Esophagus muscularis mucosa (tissue), 4 donors: ENCODE results near the gene SLC4A4. TPM values are rescaled to one million over a fixed set of nuclear protein-coding genes. Genes with fewer than 3 reads are reported as not detected.

Source experiments
- DNase-seq: peaks from one replicate; pipeline ENCODE4 v3.0.0-alpha.2; 2017; ENCODE audit errors: extremely low spot score
- H3K27ac ChIP-seq, 4 donors: fragments of 200-600 bp; sonication (generic); replicated peaks in 1 of 4; 1 replicate in 3 of 4; 2 replicates in 1 of 4; pipeline ENCODE4 v1.5.1; 2016 to 2019; ENCODE audit warnings: mild to moderate bottlenecking in 1 of 4
- H3K27me3 ChIP-seq, 4 donors: fragments of 200-600 bp; sonication (generic); one replicate each; pipeline versions ENCODE4 v1.5.1 to v1.6.0; 2016 to 2019
- H3K36me3 ChIP-seq, 4 donors: fragments of 200-600 bp; sonication (generic); one replicate each; pipeline ENCODE4 v1.5.1; 2016 to 2019
- H3K4me1 ChIP-seq, 4 donors: fragments of 200-600 bp; sonication (generic); one replicate each; pipeline ENCODE4 v1.5.1; 2016 to 2019
- H3K4me3 ChIP-seq, 4 donors: fragments of 200-600 bp; sonication (generic); 1 replicate in 2 of 4; 2 replicates in 2 of 4; pipeline ENCODE4 v1.5.1; 2016 to 2019; ENCODE audit warnings: mild to moderate bottlenecking in 4 of 4, moderate library complexity in 1 of 4
- H3K9me3 ChIP-seq, 4 donors: fragments of 200-600 bp; sonication (generic); 1 replicate in 3 of 4; 2 replicates in 1 of 4; pipeline ENCODE4 v1.5.1; 2016 to 2019
- EP300 ChIP-seq: sonication (generic); formaldehyde crosslinking; IDR thresholded peaks from one replicate; pipeline ENCODE4 v1.6.1; 2017; ENCODE audit warnings: antibody characterized with exemption
- POLR2A ChIP-seq: fragments of 450-650 bp; IDR thresholded peaks from one replicate; pipeline ENCODE4 v1.6.1; 2017; ENCODE audit warnings: antibody characterized with exemption, moderate library complexity, mild to moderate bottlenecking, low read depth
- POLR2AphosphoS5 ChIP-seq, 2 donors: sonication (generic); formaldehyde crosslinking; IDR thresholded peaks; one replicate each; pipeline ENCODE4 v1.6.1; 2017; ENCODE audit warnings: antibody characterized with exemption in 2 of 2
- WGBS: methylation state at CpG from one replicate; pipeline ENCODE4 v1.1.5; 2018; 5-methylcytosine and 5-hydroxymethylcytosine counted together
- intact Hi-C: fragments of 100-400 bp; cut with DNase I; formaldehyde crosslinking; loops from one replicate; pipeline ENCODE4 v1.15.1; 2023
- total RNA-seq, 4 donors: library from RNA; depleted of rRNA; stranded (reverse); fragments of >200 nt; gene quantifications; one replicate each; pipeline versions ENCODE4 v1.1.0 to v1.2.1, GENCODE V29; 2016
- TF ChIP-seq, protein P1 (sequence below), 3 experiments: fragments of 200-600 bp in 2 of 3; fragments of 450-650 bp in 1 of 3; sonication (generic) in 2 of 3; IDR thresholded peaks; one replicate each; pipeline ENCODE4 v1.5.1; 2017 to 2019; ENCODE audit warnings: antibody characterized with exemption in 3 of 3, mild to moderate bottlenecking in 2 of 3, moderate library complexity in 1 of 3

The SLC4A4 gene
- total RNA-seq, 4 donors from 2014 or later = 1.2 to 4.8 (median 2.7) TPM

DNA sequence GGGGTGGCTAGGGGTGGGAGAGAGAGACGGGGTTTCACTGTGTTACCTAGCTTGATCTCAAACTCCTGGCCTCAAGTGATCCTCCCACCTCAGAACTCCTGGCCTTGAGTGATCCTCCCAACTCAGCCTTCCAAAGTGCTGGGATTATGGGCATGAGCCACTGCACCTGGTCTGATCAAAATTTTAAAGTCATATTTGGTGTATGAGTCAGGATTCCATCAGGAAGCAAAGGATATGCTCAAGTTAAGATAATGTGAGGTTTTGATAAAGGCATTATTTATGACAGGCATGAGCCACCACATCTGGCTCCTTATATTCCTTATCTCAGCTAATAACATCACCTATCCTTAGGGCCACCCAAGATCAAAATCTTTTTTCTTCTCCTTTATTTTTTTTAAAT lies 182.0 kb downstream of the SLC4A4 start:
- no peaks in the 10 kb centered on the region for H3K4me1 ChIP-seq
- H3K36me3 ChIP-seq = no peaks in the 10 kb centered on the region
- 89% methylated on average over 1 of the region's 1 CpG for WGBS
- H3K27me3 ChIP-seq = no peaks in the 10 kb centered on the region
- TF ChIP-seq POLR2A (no peak), EP300 (no peak), POLR2AphosphoS5 (IDR thresholded peaks at IDR 0.05) (no peak)
- TF ChIP-seq, protein P1, sequence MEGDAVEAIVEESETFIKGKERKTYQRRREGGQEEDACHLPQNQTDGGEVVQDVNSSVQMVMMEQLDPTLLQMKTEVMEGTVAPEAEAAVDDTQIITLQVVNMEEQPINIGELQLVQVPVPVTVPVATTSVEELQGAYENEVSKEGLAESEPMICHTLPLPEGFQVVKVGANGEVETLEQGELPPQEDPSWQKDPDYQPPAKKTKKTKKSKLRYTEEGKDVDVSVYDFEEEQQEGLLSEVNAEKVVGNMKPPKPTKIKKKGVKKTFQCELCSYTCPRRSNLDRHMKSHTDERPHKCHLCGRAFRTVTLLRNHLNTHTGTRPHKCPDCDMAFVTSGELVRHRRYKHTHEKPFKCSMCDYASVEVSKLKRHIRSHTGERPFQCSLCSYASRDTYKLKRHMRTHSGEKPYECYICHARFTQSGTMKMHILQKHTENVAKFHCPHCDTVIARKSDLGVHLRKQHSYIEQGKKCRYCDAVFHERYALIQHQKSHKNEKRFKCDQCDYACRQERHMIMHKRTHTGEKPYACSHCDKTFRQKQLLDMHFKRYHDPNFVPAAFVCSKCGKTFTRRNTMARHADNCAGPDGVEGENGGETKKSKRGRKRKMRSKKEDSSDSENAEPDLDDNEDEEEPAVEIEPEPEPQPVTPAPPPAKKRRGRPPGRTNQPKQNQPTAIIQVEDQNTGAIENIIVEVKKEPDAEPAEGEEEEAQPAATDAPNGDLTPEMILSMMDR (IDR thresholded peaks at IDR 0.05) = no peak
- no peak for DNase-seq
- H3K9me3 ChIP-seq = peaks cover 0 to 5% (median 0%) of the 10 kb centered on the region in 4 donors
- no peak overlapping the region for H3K27ac ChIP-seq
- intact Hi-C loops = no loop called here
- H3K4me3 ChIP-seq = no peak overlapping the region

DNA sequence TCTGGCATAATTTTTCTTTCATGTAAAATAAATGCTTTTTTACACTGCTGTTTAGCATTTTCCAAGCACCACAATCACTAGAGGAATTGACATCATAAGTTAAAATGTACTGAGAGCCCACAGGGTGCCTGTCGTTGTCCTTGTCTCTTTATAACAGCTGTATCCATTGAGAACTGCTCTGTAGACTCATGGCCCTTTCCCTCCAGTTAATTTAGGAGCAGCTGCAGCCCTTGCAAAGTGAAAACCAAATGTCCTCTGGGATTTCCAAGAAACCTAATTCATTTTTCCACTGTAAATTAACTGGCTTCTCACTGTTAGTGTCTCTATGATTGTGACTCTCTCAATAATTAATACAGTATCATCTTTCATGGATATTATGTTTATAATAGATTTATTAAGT lies 185.9 kb downstream of the SLC4A4 start:
- DNase-seq = no peak
- H3K27ac ChIP-seq = no peak overlapping the region

DNA sequence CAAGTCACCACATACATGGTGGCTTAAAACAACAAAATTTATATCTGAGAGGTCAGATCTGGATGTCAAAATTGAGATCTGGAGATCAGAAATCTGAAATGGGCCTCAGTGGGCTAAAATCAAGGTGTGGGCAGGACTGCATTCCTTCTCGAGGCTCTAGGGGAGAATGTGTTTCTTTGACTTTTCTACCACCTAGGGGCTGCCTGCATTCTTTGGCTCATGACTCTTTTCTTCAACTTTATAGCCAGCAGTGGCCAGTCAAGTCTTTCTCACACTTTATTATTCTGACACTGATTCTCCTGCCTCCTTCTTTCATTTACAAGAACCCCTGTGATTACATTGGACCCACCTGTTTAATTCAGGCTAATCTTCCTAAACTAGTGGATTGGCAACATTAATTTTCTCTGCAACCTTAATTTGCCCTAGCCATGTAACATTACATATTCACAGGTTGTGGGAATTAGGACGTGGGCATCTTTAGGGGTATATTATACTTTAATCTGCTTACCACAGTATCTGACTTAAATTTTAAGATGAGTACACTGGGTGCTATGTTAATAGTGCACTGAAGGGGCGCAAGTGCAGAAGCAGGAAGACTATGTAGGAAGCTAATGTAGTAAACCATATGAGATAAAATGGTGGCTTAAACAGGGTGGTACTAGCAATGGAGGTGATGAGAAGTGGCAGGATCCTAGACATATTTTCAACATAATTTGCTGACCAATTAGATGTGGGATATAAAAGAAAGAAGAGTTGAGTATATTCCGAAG lies 188.0 kb downstream of the SLC4A4 start:
- no peaks in the 10 kb centered on the region for H3K27me3 ChIP-seq
- no peak for TF ChIP-seq POLR2AphosphoS5 (IDR thresholded peaks at IDR 0.05)
- TF ChIP-seq, protein P1 (IDR thresholded peaks at IDR 0.05) = no peak
- no peak for TF ChIP-seq EP300
- TF ChIP-seq POLR2A = no peak
- no peaks in the 10 kb centered on the region for H3K4me1 ChIP-seq
- no peak for DNase-seq
- no peak overlapping the region for H3K4me3 ChIP-seq
- 80% methylated on average over 4 of the region's 4 CpGs for WGBS
- intact Hi-C loops = no loop called here
- no peaks in the 10 kb centered on the region for H3K36me3 ChIP-seq
- no peak overlapping the region for H3K27ac ChIP-seq
- no peaks in the 10 kb centered on the region for H3K9me3 ChIP-seq

More for the DNA sequence above, 185.9 kb downstream of the SLC4A4 start:
- Histone ChIP-seq H3K27me3 (no peaks in the 10 kb centered on the region), H3K4me1 (no peaks in the 10 kb centered on the region), H3K4me3 (no peak overlapping the region), H3K36me3 (no peaks in the 10 kb centered on the region), H3K9me3 (no peaks in the 10 kb centered on the region)
- WGBS = 67% methylated on average over 1 of the region's 1 CpG
- no peak for TF ChIP-seq EP300
- no peak for TF ChIP-seq POLR2A
- TF ChIP-seq POLR2AphosphoS5 (IDR thresholded peaks at IDR 0.05) = no peak
- TF ChIP-seq, protein P1 (IDR thresholded peaks at IDR 0.05) = no peak
- intact Hi-C loops = no loop called here

DNA sequence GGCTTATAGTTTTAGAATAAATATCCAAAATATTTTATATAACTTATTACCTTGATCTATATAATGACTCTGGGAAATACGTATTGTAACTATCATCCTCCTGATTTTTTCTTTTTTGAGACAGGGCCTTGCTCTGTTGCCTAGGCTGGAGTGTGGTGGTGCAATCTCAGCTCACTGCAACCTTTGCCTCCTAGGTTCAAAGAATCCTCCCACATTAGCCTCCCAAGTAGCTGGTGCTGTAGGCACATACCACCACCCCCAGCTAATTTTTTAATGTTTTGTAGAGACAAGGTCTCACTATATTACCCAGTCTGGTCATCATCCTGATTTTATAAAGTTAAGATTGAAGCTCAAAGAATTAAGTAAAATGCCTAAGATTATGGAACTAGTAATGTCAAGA lies 193.6 kb downstream of the SLC4A4 start:
- 91% methylated on average over 1 of the region's 1 CpG for WGBS
- intact Hi-C loops = no loop called here
- Histone ChIP-seq H3K27ac (no peak overlapping the region), H3K4me3 (no peak overlapping the region), H3K27me3 (no peaks in the 10 kb centered on the region), H3K36me3 (no peaks in the 10 kb centered on the region), H3K9me3 (no peaks in the 10 kb centered on the region), H3K4me1 (no peaks in the 10 kb centered on the region)
- DNase-seq = no peak
- TF ChIP-seq, protein P1 (IDR thresholded peaks at IDR 0.05) = no peak
- TF ChIP-seq POLR2A (no peak), POLR2AphosphoS5 (IDR thresholded peaks at IDR 0.05) (no peak), EP300 (no peak)

DNA sequence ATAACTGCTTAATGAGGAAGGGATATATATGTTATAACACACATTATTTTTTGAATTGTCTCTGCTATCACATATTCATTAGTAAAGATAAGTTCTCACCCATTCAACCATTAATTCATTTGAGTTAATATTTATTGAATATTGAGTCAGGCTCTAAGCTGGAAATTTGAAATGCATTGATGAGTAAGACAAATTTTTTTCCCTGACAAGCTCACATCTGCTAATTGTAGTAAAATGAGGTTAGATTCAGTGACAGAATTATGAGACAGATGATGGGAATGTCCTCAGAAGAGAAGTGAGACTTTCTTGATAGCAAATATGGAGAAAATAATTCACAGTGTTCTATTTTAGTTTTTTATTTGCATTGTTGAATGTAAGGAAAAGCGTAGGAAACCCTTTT lies 194.3 kb downstream of the SLC4A4 start:
- Histone ChIP-seq H3K9me3 (no peaks in the 10 kb centered on the region), H3K36me3 (no peaks in the 10 kb centered on the region), H3K4me3 (no peak overlapping the region), H3K27me3 (no peaks in the 10 kb centered on the region), H3K4me1 (no peaks in the 10 kb centered on the region), H3K27ac (no peak overlapping the region)
- DNase-seq = no peak
- 91% methylated on average over 1 of the region's 1 CpG for WGBS
- TF ChIP-seq POLR2A = no peak
- TF ChIP-seq EP300 = no peak
- TF ChIP-seq POLR2AphosphoS5 (IDR thresholded peaks at IDR 0.05) = no peak
- intact Hi-C loops = no loop called here
